Lower leg skin (tissue), 3 donors: Measurements from ENCODE around the gene TXNDC9.

ENCODE experiments used
- CTCF ChIP-seq, 3 donors: fragments of 450-650 bp; IDR thresholded peaks; one replicate each; pipeline ENCODE4 v1.5.1; 2016; ENCODE audit warnings: antibody characterized with exemption in 3 of 3, mild to moderate bottlenecking in 3 of 3, moderate library complexity in 2 of 3
- POLR2A ChIP-seq, 2 donors: fragments of 450-650 bp; IDR thresholded peaks; one replicate each; pipeline ENCODE4 v1.6.1; 2016 to 2017; ENCODE audit warnings: antibody characterized with exemption in 2 of 2, mild to moderate bottlenecking in 1 of 2, moderate library complexity in 1 of 2

GRCh38 chr2:99278793-99279291, 57.3 kb downstream of the TXNDC9 start:
- no peak for TF ChIP-seq CTCF (IDR thresholded peaks at IDR 0.05)
- no peak for TF ChIP-seq POLR2A (IDR thresholded peaks at IDR 0.05)
